Activated CD4-positive, CD25-positive, alpha-beta regulatory T cell treated with anti-CD3 and anti-CD28 coated beads, Interleukin-2, amount 50 U/mL, for 24 hours (primary cell): ENCODE data around the gene NSUN7.
"Not testable (repeated sequence)": the region's sequence is repeated elsewhere in the genome, so short reads cannot be mapped to it uniquely, and the experiment has no call there.

Source experiments
- ATAC-seq, 2 donors: fragments of 150-1000 bp; cut with Tn5 transposase; one replicate each; pipeline ENCODE4 v1.10.0; 2021; ENCODE audit warnings: mild to moderate bottlenecking in 1 of 2, moderate library complexity in 1 of 2

Gene NSUN7, protein sequence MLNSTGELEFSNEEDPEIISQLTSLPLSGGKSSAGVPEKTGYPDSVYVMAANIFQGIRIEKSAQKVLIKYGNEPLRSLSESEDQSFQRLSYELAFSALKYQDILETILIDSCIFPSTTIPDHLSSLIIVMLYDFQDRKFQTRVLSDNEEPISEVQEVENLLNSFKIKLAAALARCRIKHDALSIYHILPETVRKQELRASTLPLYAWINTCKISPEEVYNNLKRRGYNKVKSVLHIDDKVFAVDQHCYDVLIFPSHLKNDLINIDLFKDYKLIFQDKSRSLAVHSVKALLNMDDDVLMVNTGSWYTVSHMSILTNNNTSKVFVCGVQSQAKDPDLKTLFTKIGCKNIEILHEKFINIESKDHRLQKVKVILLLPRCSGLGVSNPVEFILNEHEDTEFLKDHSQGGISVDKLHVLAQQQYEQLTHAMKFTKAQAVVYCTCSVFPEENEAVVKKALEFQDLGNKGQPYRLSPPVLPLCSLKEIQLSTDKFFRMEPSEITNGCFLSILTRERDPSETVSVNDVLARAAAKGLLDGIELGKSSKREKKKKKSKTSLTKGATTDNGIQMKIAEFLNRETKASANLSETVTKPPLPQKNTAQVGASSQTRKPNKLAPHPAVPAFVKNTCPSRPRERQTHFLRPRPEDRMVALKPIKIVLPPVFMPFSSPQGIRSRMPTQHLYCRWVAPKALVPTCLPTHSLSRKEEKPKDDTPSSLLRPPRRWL

DNA sequence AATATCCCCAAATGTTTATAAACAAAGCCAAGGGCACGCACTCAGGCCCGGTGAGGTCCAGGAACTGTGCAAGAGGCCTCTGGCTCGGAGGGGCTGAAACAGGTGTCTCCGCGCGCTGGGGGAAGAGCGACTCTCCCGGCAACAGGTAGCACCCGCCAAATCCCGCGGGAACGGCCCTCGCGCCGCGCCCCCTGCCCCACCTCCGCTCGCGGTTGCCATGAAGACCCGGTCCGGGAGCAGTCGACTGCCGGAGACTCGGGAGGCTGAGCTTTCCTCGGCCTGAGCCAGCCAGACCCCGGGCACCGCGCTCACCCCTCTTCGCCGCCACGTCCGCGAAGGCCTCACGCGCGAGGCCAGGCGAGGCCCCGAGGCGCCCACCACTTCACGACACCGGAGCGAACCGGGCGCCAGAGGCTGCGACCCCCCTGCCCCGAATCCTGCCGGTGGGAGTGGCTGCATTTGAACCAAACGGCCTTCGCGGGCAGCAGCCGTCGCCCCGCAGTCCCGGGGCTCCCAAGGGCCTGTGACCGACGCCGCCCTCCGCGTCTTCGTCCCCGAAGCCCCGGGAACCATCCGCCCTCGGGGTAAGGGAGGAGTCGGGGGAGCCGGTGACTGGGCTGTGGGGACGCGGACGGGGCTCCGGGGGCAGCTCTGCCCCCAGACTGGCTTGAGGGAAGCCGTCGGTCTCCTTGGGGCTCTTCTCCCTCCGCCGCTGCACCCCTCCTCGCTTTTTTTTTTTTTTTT lies at the start of gene NSUN7:
Gene NSUN7, plus strand, starts transcription at position 239 of the 744 bp plus-strand sequence. CDS start 739 bp downstream, outside the sequence.
- peak in 1 of 2 donors; percentile 33 for ATAC-seq

DNA sequence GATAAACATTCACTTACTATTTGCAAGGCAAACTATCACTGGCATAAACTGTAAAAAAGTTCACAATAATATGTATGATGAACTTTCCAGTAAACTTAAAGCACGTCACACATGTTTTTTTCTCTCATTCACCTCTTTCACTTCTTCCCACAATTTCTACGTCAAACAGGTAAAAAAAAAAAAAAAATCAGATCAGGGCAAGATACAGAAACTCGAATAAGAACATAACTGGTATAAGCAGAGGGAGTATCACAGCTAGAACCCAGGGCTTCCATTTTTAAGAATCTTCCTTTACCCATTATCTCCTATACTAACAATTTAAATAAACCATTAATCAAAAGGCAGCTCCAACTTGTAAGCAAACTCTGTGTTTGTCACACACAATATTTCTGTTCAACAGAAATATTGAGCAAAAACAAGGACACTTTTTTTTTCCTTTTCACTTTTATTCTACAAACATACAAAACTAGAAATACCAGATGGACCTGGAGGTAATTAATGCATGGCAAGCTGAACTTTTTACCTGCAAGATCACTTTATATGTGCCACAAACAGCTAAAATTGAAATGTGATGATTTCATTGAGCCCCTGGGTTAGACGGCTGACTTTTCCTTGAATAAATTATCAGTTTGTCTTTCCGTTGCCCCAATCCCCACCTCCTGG lies 47.5 kb upstream of the NSUN7 start:
- peak; percentile 22 for ATAC-seq

DNA sequence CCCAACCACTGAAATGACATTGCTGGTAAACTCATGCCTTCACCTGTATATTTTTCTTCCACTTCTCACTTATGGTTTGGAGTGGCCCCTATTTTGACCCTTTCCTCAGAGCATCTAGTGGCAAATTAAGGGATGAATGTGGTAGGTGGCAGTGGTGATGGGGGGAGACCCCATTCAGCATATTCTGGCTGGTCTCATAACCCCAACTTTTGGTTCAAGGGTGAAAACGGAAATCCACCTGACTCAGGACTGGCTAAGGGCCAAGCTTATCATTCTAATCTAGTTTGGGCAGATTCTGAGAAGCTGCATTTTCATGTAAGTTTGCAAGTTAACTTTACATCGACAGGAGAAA lies 47.0 kb upstream of the NSUN7 start:
- peak in 1 of 2 donors; percentile 47 for ATAC-seq

DNA sequence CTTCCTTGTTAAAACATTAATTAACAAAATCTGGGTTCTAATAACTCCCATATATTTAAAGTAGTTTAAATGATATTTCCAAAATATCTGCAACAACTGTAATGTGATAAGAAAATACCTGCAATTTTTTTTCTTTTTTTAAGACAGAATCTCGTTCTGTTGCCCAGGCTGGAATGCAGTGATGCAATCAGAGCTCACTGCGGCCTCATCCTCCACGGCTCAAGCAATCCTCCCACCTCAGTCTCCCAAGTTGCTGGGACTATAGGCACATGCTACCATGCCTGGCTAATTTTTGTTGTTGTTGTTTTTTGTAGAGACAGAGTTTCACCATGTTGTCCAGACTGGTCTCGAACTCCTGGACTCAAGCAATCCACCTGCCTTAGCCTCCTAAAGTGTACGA lies 45.7 kb upstream of the NSUN7 start:
- no peak for ATAC-seq

DNA sequence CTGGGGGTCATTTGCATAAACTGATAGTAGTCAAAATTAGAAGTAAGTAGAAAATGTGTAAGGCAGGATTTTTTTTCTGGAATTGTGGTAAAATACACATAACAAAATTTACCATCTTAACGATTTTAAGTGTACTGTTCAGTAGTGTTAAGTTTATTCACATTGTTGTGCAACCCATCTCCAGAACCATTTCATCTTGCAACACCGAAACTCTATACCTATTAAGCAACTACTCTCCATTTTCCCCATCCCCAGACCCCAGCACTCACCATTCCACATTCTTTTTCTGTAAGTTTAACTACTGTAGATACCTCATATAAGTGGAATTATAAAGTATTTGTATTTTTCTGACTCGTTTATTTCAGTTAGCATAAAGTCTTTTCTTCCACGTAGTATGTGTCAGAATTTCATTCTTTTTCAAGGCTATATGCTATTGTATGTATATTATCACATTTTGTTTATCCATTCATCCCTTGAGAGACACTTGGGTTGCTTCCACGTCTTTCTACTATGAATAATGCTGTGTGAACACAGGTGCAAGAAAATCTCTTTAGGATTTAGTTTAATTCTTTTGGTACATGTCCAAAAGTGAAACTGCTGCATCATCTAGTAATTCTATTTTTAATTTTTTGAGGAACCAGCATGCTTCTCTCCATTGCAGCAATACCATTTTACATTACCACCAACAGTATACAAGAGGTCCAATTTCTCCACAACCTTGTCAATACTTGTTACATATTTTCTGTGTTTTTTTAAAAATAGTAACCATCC lies 39.1 kb upstream of the NSUN7 start:
- no peak for ATAC-seq

DNA sequence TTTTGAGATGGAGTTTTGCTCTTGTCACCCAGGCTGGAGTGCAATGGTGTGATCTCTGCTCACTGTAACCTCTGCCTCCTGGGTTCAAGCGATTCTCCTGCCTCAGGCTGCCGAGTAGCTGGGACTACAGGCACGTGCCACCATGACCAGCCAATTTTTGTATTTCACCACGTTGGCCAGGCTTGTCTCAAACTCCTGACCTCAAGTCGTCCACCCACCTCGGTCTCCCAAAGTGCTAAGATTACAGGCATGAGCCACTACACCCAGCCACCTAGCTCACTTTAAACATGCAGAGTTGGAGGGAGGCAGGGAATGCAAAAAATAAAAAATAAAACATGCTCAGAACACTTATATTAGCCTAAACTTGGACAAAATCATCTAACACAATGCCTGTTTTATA lies 36.8 kb upstream of the NSUN7 start:
- not testable (repeated sequence) for ATAC-seq

DNA sequence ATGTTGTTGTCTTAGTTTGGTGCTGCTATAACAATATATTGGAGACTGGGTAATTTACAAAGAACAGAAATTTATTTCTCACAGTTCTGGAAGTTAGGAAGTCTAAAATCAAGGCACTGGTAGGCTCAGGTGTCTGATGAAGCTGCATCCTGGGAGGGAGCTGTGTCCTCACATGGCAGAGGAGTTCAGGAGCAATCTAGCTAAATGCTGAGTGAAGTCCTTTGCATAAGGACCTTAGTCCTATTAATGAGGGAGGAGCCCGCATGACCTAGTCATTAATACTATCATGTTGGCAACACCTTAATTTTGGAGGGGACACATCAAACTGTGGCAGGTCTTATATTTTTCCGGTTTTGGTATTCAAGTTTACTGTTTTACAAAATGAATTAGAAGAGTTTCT lies 36.0 kb upstream of the NSUN7 start:
- no peak for ATAC-seq

DNA sequence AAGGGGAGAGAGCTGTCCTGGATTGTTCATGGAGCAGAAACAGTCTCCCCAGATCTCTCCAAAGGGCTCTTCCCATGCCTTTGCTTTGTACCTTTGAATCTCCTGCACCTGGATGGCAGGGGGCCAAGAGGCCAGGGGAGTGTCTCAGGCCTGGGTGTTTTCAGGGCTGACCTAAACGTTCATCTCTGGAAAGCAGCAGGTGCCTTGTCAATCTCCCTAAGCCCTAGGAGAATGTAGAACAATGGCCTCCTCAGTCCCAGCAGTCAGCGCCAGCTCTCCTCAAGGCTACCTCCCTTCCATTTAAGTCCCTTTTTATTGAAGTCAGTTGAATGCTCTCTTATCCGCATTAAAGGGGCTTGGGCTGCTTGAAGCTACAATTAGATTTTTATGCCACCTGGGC lies 31.2 kb upstream of the NSUN7 start:
- ATAC-seq = no peak

DNA sequence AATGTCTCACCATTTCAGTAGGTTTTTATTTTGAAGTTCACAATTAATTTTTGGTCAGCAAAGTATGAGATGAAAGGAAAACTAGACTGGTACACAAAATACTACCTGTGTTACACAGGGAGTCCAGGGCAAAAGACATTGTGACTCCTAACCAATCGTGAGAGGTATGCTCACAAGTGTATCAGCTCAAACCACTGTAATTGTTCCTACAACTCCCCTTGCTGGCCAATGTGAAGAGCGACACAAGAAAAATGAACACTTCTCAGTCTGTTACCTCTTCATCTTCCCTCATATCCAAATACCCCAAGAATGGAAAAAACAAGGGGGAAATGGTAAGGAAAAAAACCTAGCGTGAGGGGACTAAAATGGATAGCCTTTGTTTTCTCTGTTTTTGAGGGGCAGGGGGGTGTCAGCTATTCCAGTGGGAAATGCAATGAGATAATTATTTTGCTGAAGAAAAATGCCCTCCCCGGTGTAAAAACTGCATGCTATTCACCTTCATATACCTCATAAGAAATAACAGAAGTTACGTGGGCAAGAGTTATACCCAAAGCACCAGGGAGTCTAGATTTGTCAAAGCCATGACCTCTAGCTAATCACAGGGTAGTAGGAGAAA lies 30.6 kb upstream of the NSUN7 start:
- no peak for ATAC-seq

DNA sequence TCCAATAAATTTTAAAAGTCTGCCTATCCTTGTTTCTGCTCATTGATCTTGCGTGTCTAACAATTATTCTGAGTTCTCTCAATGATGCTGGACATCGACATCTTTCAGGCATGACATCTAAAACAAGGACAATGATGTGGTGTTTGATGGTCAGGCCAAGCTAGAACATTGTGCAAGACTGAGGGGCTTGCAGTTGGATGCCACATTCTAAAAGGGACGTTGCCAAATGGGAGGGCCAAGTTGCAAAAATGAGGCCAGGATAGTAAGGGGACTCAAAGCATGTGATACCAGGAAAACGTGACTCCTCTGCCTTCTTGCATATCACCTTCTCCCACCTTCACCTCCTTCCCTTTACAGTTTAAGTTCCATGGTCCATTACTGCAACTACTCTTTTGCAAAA lies 29.4 kb upstream of the NSUN7 start:
- no peak for ATAC-seq

DNA sequence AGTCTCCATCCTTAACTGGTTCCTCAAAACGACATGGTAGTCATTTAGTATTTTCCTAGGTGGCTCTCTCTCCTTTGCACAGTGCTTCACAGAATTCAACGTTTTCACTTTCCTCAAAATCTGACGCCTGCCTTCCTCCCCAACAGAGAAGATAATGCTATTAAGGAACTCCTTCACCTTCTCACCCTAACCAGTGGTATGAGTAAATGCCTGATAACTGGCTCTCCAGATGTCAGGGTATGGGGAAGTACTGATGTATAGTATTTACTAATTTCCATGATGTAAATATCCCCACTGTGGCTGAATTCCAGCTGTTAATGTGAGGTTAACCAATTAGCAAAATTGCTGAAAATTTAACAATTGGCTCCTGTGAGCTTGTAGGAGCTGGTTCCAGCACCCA lies 28.8 kb upstream of the NSUN7 start:
- ATAC-seq = peak in 1 of 2 donors; percentile 20

DNA sequence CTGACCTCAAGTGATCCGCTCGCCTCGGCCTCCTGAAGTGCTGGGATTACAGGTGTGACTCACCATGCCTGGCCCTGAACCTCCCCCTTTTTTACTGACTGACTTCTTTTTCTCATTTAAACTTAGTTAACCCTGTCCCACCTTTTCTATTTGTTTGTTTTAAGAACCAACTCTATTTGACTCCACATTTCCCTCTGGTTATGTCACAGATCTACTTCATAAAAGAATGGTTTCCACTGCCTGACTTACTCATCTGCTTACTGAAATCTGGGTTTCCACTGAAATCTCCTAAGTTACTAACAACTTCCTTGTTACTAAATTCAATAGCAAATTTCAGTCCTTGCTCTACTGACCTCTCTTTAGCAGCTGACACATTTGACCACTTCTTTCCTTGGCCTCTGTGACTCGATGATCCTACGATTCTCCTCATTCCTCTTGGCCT lies 28.0 kb upstream of the NSUN7 start:
- peak in 1 of 2 donors; percentile 44 for ATAC-seq

DNA sequence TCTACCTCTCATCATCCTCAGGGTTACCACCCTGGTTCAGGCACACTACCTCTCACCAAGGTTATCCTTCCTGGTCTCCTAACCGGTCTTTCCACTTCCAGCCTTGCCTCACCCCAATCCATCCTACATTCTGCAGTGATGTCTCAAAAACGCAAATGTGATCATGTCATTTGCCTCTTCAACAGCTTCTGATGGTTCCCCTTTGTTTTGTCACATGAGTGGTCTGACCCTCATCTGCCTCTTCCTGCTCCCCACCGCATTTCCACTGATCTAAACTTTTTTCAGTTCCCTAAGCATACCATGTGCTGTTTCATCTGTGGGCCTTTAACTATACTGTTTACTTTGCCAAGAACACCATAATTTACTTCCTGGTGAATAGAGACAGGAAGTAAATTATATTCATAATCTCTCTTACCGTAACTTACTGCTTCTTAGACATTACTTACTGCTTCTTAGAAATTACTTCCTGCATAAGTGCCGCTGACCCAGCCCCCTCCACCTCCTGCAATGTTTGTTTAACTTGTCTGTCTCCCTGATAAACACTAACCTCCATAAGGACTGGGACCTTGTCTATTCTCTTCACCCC lies 27.1 kb upstream of the NSUN7 start:
- ATAC-seq = peak; percentile 20 to 58

DNA sequence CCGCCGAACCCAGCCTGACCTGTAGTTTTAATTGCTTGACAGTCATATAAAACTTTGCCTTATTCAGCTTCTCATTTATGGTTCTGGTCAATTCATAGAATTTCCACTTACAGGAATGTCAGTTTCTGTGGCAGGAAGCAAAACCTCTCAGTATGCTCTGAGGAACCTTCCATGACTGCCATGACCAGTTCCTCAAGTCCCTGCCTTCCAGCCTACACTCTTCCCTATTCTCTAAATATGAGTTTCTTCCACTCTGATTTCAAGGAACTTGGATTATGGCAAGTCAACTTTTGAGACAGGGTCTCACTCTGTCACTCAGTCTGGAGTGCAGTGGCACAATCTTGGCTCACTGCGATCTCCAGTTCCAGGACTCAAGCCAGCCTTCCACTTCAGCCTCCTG lies 26.0 kb upstream of the NSUN7 start:
- no peak for ATAC-seq

DNA sequence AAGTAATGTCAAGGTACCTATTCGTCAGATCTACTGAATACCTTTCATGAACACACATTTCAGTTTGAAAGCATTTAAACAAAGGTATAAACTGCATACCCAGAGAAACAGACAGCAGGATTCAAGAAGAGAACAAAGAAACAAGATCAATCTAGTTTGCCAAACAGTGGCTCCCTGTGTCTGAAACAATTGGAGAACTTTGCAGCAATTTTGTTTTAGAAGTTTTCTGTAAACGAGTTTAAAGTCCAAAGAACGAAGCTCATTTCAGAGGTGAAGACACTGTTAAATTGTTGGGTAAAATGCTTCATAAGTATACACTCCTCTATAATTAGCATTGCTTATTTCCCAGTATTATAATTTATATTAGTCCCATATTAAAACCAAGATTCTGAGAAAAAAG lies 21.4 kb upstream of the NSUN7 start:
- ATAC-seq = no peak

DNA sequence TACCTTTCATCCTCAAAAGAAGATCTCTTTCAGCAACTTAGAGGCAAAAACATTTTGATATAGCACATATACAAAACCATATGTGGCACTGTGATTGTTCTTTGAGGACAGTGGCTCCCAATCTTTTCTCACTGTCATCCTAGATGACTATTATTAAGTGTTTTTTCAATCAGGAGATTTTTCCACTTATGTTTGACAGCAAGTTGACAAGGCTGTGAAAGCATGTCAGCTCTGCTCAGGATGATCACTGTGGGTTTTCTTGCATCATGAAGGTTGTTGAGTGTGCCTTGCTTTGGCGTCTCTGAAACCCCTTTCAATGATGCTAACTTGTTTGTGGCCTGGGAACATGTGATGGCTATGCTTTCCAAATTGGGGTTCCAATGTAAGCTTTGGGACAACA lies 20.2 kb upstream of the NSUN7 start:
- ATAC-seq = no peak

DNA sequence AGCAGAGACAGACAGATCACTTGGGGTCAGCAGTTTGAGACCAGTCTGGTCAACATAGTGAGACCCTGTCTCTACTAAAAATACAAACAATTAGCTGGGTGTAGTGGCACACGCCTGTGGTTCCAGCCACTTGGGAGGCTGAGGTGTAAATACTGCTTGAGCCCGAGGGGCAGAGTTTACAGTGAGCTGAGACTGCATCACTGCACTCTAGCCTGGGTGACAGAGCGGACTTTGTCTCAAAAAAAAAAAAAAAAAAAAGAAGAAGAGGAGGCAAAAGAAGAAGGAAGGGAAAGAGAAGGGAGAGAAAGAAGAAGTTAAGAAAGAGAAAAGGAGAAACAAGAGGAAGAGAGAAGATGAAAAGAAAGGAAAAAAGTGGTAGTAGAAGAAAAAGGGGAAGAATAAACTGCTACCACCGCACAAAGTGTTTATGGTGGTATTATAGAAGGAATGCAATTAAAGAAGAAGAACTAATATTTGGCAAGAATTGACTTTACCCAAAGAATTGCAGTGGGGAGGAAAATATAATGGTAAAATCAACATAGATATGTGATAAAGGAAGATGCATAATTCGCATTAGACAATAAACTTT lies 19.6 kb upstream of the NSUN7 start:
- ATAC-seq = no peak

DNA sequence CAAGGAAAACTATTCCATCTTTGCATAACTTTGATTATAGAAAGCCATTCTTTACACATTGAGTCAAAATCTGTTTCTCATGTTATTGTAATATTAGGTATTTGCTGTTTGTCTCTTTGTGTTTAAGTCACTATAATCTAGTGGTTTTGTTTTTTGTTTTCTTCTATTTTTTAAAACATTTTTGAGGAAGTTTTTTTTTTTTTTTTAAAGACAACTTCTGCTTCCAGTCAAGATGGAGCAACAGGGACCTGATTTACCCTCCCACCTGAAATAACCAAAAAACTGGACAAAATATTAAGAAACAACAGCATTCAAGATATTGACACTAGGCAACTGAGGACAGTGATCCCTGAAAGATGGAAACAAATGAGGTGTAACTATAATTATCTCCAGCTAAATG lies 18.4 kb upstream of the NSUN7 start:
- no peak for ATAC-seq

DNA sequence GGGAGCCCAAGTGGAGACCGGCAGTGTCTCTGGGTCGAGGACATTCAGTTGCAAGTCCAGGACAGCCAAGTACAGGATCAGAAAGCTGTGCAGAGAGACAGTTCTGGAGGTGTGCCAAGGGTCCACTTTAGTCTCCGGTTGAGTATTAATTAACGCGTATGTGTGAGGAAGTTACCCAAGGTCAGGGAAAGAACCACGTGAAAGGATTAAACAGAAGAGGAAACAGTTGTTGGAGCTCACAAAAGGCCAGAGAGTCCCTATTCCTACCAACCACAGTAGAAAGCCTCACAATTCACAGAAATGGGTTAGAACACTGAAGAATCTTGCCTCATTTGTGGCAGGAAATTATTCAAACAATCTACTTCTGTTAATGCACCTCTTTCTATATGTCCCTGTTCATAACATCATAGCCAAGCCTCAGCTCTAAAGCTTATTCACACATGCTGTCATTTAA lies 17.9 kb upstream of the NSUN7 start:
- peak in 1 of 2 donors; percentile 33 for ATAC-seq

DNA sequence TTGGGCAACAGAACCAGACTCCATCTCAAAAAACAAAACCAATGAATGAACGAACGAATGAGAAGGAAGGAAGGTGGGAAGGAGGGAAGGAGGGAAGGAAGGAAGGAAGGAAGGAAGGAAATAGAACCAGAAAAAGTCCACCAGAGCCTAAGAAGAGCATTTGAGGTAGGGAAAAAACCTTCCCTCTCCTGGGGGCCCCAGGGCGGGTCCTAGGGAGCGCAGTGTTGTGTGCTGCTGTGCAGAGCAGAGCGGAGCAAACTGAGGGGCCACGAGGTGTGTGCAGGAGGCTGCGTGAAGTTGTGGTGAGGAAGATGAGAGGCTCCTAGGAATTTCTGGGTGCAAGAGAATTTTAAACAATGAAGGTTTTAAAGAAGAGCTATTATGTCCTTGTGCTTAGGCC lies 16.0 kb upstream of the NSUN7 start:
- no peak for ATAC-seq

DNA sequence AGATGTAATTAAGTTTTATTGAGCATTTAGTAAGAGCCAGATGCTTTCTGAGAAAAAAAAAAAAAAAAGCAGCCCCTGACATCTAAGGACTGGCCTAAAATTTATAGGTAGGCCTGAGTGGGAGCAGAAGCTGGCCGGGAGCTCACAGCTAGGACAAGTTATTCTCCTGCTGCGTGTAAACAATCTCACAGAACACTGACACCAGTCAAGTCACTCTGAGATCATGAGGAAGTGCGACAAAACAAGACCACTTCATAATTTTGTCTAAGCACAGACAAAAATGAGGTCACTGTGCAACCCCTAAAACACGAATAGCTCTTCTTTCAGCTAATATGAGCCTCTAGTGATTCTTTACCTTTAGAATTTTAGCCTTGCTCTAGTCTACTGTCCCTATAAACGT lies 15.3 kb upstream of the NSUN7 start:
- ATAC-seq = no peak
